Endothelial cell of umbilical vein (primary cell): Measurements from ENCODE around the gene CAPN8. TPM values are rescaled to one million over a fixed set of nuclear protein-coding genes. Genes with fewer than 3 reads are reported as not detected.

Experiments used
- BruUV-seq: library from RNA; stranded (reverse); fragments of 400-500 nt; replicated peaks from 2 replicates; lab custom pipeline; 2021; lab: Mats Ljungman, UMichigan
- CTCF ChIA-PET: fragments of 300-600, 350-600 bp; sonication (Branson Sonifier 250); formaldehyde crosslinking; loops from one replicate; lab custom pipeline; 2021; ENCODE audit warnings: antibody characterized with exemption, inconsistent platforms; lab: Charles Lee
- POLR2A ChIA-PET: fragments of 300-600, 350-600 bp; sonication (Branson Sonifier 250); formaldehyde crosslinking; loops from one replicate; lab custom pipeline; 2021; ENCODE audit warnings: antibody characterized with exemption, inconsistent platforms; lab: Charles Lee
- DNase-seq: peaks from one replicate; pipeline ENCODE4 v3.0.0-alpha.2; 2011; ENCODE audit warnings: low read depth, low spot score
- FAIRE-seq: peaks from 2 replicates; lab custom pipeline; 2011; peaks lifted over from hg19 to GRCh38; lab: Jason Lieb, UNC
- H2AFZ ChIP-seq: 2 replicates; pipeline ENCODE4 v1.6.0; 2012; ENCODE audit warnings: low read depth, low read length, control low read depth, inconsistent platforms
- H3K27ac ChIP-seq: 2 replicates; pipeline ENCODE4 v1.5.1; 2011; ENCODE audit warnings: low read depth, mild to moderate bottlenecking, control low read depth, low read length, moderate library complexity; ENCODE audit not compliant: insufficient read depth
- H3K27me3 ChIP-seq, 2 experiments: 2 replicates each; pipeline versions ENCODE4 v1.6.0 to v1.6.1; 2011; ENCODE audit warnings: low read length in 2 of 2, mixed read lengths in 1 of 2; ENCODE audit not compliant: control insufficient read depth in 2 of 2, insufficient read depth in 2 of 2
- H3K36me3 ChIP-seq, 2 experiments: 2 replicates in 1 of 2; 3 replicates in 1 of 2; pipeline ENCODE4 v1.5.1; 2011; ENCODE audit warnings: low read length in 2 of 2, mild to moderate bottlenecking in 1 of 2, moderate library complexity in 1 of 2; ENCODE audit not compliant: control insufficient read depth in 2 of 2, insufficient read depth in 2 of 2; ENCODE audit errors: extremely low read depth in 1 of 2
- H3K4me1 ChIP-seq: 3 replicates; pipeline ENCODE4 v1.5.1; 2011; ENCODE audit warnings: mild to moderate bottlenecking, low read length; ENCODE audit not compliant: control insufficient read depth, insufficient read depth; ENCODE audit errors: extremely low read depth
- H3K4me2 ChIP-seq: 2 replicates; pipeline ENCODE4 v1.6.1; 2011; ENCODE audit warnings: low read length, control low read depth, mixed read lengths; ENCODE audit not compliant: insufficient read depth
- H3K4me3 ChIP-seq, 3 experiments: fragments of 200-600 bp in 1 of 3; sonication (generic), shearing (Covaris generic) in 1 of 3; replicated peaks in 1 of 3; 2 replicates each; pipeline ENCODE4 v1.5.1; 2011 to 2016; ENCODE audit warnings: control low read depth in 3 of 3, low read length in 3 of 3, mild to moderate bottlenecking in 2 of 3, inconsistent platforms in 1 of 3, low read depth in 1 of 3, moderate library complexity in 1 of 3; ENCODE audit not compliant: insufficient read depth in 1 of 3
- H3K79me2 ChIP-seq: 2 replicates; pipeline ENCODE4 v1.6.0; 2012; ENCODE audit warnings: low read length, inconsistent platforms; ENCODE audit not compliant: control insufficient read depth, insufficient read depth
- H3K9ac ChIP-seq: replicated peaks from 2 replicates; pipeline ENCODE3; 2011; ENCODE audit warnings: low read length, control low read depth; ENCODE audit not compliant: insufficient read depth; ENCODE audit errors: extremely low read depth
- H3K9me1 ChIP-seq: replicated peaks from 3 replicates; pipeline ENCODE4 v1.6.0; 2011; ENCODE audit warnings: mild to moderate bottlenecking, low read length; ENCODE audit not compliant: control insufficient read depth, insufficient read depth; ENCODE audit errors: extremely low read depth
- H3K9me3 ChIP-seq: replicated peaks from 2 replicates; pipeline ENCODE4 v1.5.1; 2012; ENCODE audit warnings: low read length, inconsistent platforms; ENCODE audit not compliant: control insufficient read depth, insufficient read depth
- H4K20me1 ChIP-seq: replicated peaks from 2 replicates; pipeline ENCODE3; 2011; ENCODE audit warnings: mild to moderate bottlenecking, low read length; ENCODE audit not compliant: control insufficient read depth, insufficient read depth; ENCODE audit errors: extremely low read depth
- EZH2 ChIP-seq: IDR thresholded peaks from 2 replicates; pipeline ENCODE4 v1.6.1; 2012; ENCODE audit warnings: borderline replicate concordance, low read depth, mild to moderate bottlenecking, moderate library complexity, low read length, inconsistent platforms; ENCODE audit not compliant: severe bottlenecking
- FOS ChIP-seq: IDR thresholded peaks from 2 replicates; pipeline ENCODE4 v1.6.1; 2011; ENCODE audit warnings: mild to moderate bottlenecking, low read length, moderate library complexity, borderline replicate concordance; ENCODE audit not compliant: insufficient read depth
- GATA2 ChIP-seq: IDR thresholded peaks from 2 replicates; pipeline ENCODE4 v1.7.0; 2011; ENCODE audit warnings: low read depth, mild to moderate bottlenecking, moderate library complexity, mixed read lengths, low read length; ENCODE audit not compliant: insufficient read length, insufficient read depth
- JUN ChIP-seq: IDR thresholded peaks from 2 replicates; pipeline ENCODE4 v1.6.1; 2011; ENCODE audit warnings: borderline replicate concordance, low read depth; ENCODE audit not compliant: insufficient read length, insufficient read depth
- MYC ChIP-seq: IDR thresholded peaks from one replicate; pipeline ENCODE4 v1.6.1; 2011; ENCODE audit warnings: mild to moderate bottlenecking, low read depth, low read length
- POLR2A ChIP-seq: IDR thresholded peaks from 2 replicates; pipeline ENCODE4 v1.6.1; 2012; ENCODE audit warnings: low read depth, mild to moderate bottlenecking, control low read depth, low read length
- POLR2AphosphoS5 ChIP-seq: IDR thresholded peaks from 2 replicates; pipeline ENCODE4 v1.6.1; 2012; ENCODE audit warnings: low read depth, mild to moderate bottlenecking, control low read depth, low read length, moderate library complexity; ENCODE audit not compliant: insufficient read depth
- dilution Hi-C: fragments of 300-500 bp; cut with MboI; formaldehyde crosslinking; loops from one replicate; pipeline ENCODE4 v1.15.0; 2019; ENCODE audit warnings: low sequenced_read_pairs; ENCODE audit not compliant: extremely low pct_ligation_motif_present
- intact Hi-C: fragments of 100-400 bp; cut with micrococcal nuclease; formaldehyde crosslinking; loops from one replicate; pipeline ENCODE4 v1.10.0; 2022
- polyA plus RNA-seq, 4 experiments: library from polyadenylated mRNA; depleted of rRNA in 3 of 4; stranded (reverse) in 3 of 4; unstranded in 1 of 4; fragments of >200 nt; gene quantifications; 2 replicates each; pipeline versions ENCODE4 v1.2.1 to v1.2.3, GENCODE V29; 2011 to 2012; ENCODE audit warnings: missing spikeins in 1 of 4
- total RNA-seq: library from RNA; stranded (reverse); gene quantifications from 2 replicates; pipeline ENCODE4 v1.2.3, GENCODE V29; 2021
- TF ChIP-seq, protein P1 (sequence below), 2 donors: IDR thresholded peaks; 1 replicate in 1 of 2; 2 replicates in 1 of 2; pipeline ENCODE4 v1.5.1; 2011; ENCODE audit warnings: low read length in 2 of 2, mild to moderate bottlenecking in 2 of 2, moderate library complexity in 2 of 2, control low read depth in 1 of 2, inconsistent platforms in 1 of 2, low read depth in 1 of 2; ENCODE audit not compliant: insufficient read depth in 1 of 2; ENCODE audit errors: extremely low read depth in 1 of 2
- TF ChIP-seq, protein P2 (sequence below): IDR thresholded peaks from 2 replicates; pipeline ENCODE4 v1.6.1; 2011; ENCODE audit not compliant: insufficient read depth, insufficient read length

CAPN8 gene
- total and polyA plus RNA-seq, 2 donors (not counting 3 experiments of a cell fraction or from before 2014, with no cell fraction given), result not detected

DNA sequence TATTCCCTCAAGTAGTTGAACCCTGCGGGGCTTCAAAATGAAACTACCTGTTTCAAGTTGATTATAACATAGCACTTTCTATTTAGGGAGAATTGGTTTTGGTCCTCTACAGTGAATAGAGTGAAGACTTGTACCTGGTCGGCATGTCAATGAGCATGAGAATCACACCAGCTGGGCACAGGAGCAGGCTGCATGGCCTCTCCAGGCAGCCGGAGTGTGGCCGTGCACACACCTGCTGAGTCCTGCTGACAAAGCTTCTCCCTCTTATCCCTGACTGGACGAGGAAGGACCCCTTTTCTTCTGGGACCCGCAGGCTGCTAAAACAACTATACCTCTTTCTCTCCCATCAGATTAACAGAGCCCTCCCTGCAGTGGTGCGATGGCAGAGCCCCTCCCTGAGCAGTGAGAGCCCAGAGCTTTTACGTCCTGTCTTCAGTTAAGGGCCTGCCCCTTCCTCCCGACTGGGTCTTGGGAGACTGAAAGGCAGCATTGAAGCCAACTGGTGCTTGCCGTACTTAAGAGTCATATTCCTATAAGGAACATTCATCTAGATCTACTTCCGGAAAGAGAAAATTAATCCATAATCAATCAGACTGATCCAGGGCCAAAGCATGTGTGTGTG is 124.9 kb downstream of the CAPN8 start:
- H3K27ac ChIP-seq, result no peak overlapping the region
- H3K4me1 ChIP-seq, result no peaks in the 10 kb centered on the region
- no peaks in the 10 kb centered on the region for H3K79me2 ChIP-seq
- H3K9me1 ChIP-seq, result no peaks in the 10 kb centered on the region
- H3K27me3 ChIP-seq, result no peaks in the 10 kb centered on the region
- ChIA-PET POLR2A (no interaction called here), CTCF (interaction anchor here (3.8 kb wide), 1 partner anchor 16 kb away, joined by 19 read pairs; no protein-coding TSS in a partner anchor)
- H3K4me2 ChIP-seq, result no peak overlapping the region
- H3K9ac ChIP-seq, result no peak overlapping the region
- intact Hi-C loops, result no loop called here
- no peaks in the 10 kb centered on the region for H3K9me3 ChIP-seq
- no peaks in the 10 kb centered on the region for H4K20me1 ChIP-seq
- no TSS peak for BruUV-seq
- H3K36me3 ChIP-seq, result no peaks in the 10 kb centered on the region
- dilution Hi-C loops, result no loop called here
- no peak for TF ChIP-seq MYC
- TF ChIP-seq POLR2AphosphoS5, result no peak
- TF ChIP-seq, protein P1, sequence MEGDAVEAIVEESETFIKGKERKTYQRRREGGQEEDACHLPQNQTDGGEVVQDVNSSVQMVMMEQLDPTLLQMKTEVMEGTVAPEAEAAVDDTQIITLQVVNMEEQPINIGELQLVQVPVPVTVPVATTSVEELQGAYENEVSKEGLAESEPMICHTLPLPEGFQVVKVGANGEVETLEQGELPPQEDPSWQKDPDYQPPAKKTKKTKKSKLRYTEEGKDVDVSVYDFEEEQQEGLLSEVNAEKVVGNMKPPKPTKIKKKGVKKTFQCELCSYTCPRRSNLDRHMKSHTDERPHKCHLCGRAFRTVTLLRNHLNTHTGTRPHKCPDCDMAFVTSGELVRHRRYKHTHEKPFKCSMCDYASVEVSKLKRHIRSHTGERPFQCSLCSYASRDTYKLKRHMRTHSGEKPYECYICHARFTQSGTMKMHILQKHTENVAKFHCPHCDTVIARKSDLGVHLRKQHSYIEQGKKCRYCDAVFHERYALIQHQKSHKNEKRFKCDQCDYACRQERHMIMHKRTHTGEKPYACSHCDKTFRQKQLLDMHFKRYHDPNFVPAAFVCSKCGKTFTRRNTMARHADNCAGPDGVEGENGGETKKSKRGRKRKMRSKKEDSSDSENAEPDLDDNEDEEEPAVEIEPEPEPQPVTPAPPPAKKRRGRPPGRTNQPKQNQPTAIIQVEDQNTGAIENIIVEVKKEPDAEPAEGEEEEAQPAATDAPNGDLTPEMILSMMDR (IDR thresholded peaks at IDR 0.05; ENCODE audit: extremely low read depth in 1 of 2, insufficient read depth in 1 of 2, low read depth in 1 of 2, low read length in 2 of 2), result no peak
- no peak for TF ChIP-seq FOS
- no peak for TF ChIP-seq POLR2A
- no peak for TF ChIP-seq EZH2
- TF ChIP-seq, protein P2, sequence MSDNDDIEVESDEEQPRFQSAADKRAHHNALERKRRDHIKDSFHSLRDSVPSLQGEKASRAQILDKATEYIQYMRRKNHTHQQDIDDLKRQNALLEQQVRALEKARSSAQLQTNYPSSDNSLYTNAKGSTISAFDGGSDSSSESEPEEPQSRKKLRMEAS, result no peak
- no peak for TF ChIP-seq GATA2
- no peak for TF ChIP-seq JUN
- FAIRE-seq, result no peak
- no peak overlapping the region for H3K4me3 ChIP-seq
- DNase-seq, result no peak
- H2AFZ ChIP-seq, result no peak overlapping the region
